ENCODE measurements around the gene TOR1AIP2. TPM values are rescaled to one million over a fixed set of nuclear protein-coding genes. Genes with fewer than 3 reads are reported as not detected.
A peak's percentile ranks its signal among the peaks of the same experiment; 100 is the strongest.

The TOR1AIP2 gene
- total and polyA plus RNA-seq, 2 donors (not counting 3 experiments of a cell fraction or from before 2014, with no cell fraction given): 18.6 to 101 TPM

GRCh38 chr1:179816196-179816960 is 61.2 kb downstream of the TOR1AIP2 start:
- no peaks in the 10 kb centered on the region for H3K79me2 ChIP-seq (ENCODE audit: control insufficient read depth, insufficient read depth, low read length)
- intact Hi-C loops (cut with micrococcal nuclease): loop anchor here (10.0 kb wide), 1 partner anchor 222 kb away; the partner anchor contains the start of gene TDRD5
- POLR2A ChIA-PET: interaction anchor here (0.7 to 1.0 kb wide), 2 partner anchors 66 to 106 kb away, joined by 3 read pairs; partner anchors contain the start of gene TOR1AIP1
- H3K27ac ChIP-seq (ENCODE audit: insufficient read depth, low read depth, low read length): no peak overlapping the region
- H3K4me3 ChIP-seq (replicated peaks in 1 of 3; ENCODE audit: insufficient read depth in 1 of 3, low read depth in 1 of 3, low read length in 3 of 3): no peak overlapping the region
- H3K9me1 ChIP-seq (replicated peaks; ENCODE audit: control insufficient read depth, extremely low read depth, insufficient read depth, low read length): no peaks in the 10 kb centered on the region
- H3K4me2 ChIP-seq (ENCODE audit: insufficient read depth, low read length): peak overlapping the region; percentile 92
- H3K4me1 ChIP-seq (ENCODE audit: control insufficient read depth, extremely low read depth, insufficient read depth, low read length): peaks cover 20% of the 10 kb centered on the region
- H4K20me1 ChIP-seq (replicated peaks; ENCODE audit: control insufficient read depth, extremely low read depth, insufficient read depth, low read length): no peaks in the 10 kb centered on the region
- H3K36me3 ChIP-seq (ENCODE audit: control insufficient read depth in 2 of 2, extremely low read depth in 1 of 2, insufficient read depth in 2 of 2, low read length in 2 of 2): no peaks in the 10 kb centered on the region
- dilution Hi-C loops (cut with MboI; ENCODE audit: extremely low pct_ligation_motif_present, low sequenced_read_pairs): no loop called here
- FAIRE-seq (peak; percentile 86), DNase-seq (ENCODE audit: low read depth, low spot score) (peak; percentile 88)
- TF ChIP-seq POLR2A (IDR thresholded peaks at IDR 0.05; ENCODE audit: low read depth, low read length) (peak; percentile 32), CTCF (IDR thresholded peaks at IDR 0.05; ENCODE audit: extremely low read depth in 1 of 2, insufficient read depth in 1 of 2, low read depth in 1 of 2, low read length in 2 of 2) (no peak), MAX (IDR thresholded peaks at IDR 0.05; ENCODE audit: insufficient read depth, insufficient read length) (no peak)
- H2AFZ ChIP-seq (ENCODE audit: low read depth, low read length): peak overlapping the region; percentile 98
- no peaks in the 10 kb centered on the region for H3K9me3 ChIP-seq (replicated peaks; ENCODE audit: control insufficient read depth, insufficient read depth, low read length)
- H3K9ac ChIP-seq (replicated peaks; ENCODE audit: extremely low read depth, insufficient read depth, low read length): no peak overlapping the region
- no TSS peak for BruUV-seq (replicated peaks)
- H3K27me3 ChIP-seq (ENCODE audit: control insufficient read depth in 2 of 2, insufficient read depth in 2 of 2, low read length in 2 of 2): peaks cover 0 to 8% of the 10 kb centered on the region in 2 experiments
- CTCF ChIA-PET: interaction anchor here (1.0 to 20.1 kb wide), 5 partner anchors 12 to 363 kb away, joined by 3 to 1591 read pairs (median 10); no protein-coding TSS in a partner anchor

Data from endothelial cell of umbilical vein (primary cell).